GM12801 (cell line): ENCODE results near the gene FSTL4.

ENCODE experiments used
- CTCF ChIP-seq: IDR thresholded peaks from one replicate; pipeline ENCODE4 v1.5.1; 2011; ENCODE audit warnings: control low read depth; ENCODE audit not compliant: insufficient read length; ENCODE audit errors: extremely low read depth

The FSTL4 gene

GRCh38 chr5:133475986-133476385 is 136.4 kb downstream of the FSTL4 start:
- TF ChIP-seq CTCF: no peak

- TF ChIP-seq CTCF: no peak
Measured at GRCh38 chr5:133474851-133475590, 137.3 kb downstream of the FSTL4 start.

GRCh38 chr5:133473291-133473690 is 139.1 kb downstream of the FSTL4 start:
- no peak for TF ChIP-seq CTCF

- no peak for TF ChIP-seq CTCF
Measured at GRCh38 chr5:133472829-133473228, 139.5 kb downstream of the FSTL4 start.

GRCh38 chr5:133471699-133472098 is 140.6 kb downstream of the FSTL4 start:
- no peak for TF ChIP-seq CTCF

- TF ChIP-seq CTCF: no peak
Measured at GRCh38 chr5:133470841-133471240, 141.5 kb downstream of the FSTL4 start.

- no peak for TF ChIP-seq CTCF
Measured at GRCh38 chr5:133469846-133470245, 142.5 kb downstream of the FSTL4 start.
